Fibroblast of villous mesenchyme (primary cell): ENCODE measurements around the gene CADPS. TPM values are rescaled to one million over a fixed set of nuclear protein-coding genes. Genes with fewer than 3 reads are reported as not detected.
A peak's percentile ranks its signal among the peaks of the same experiment; 100 is the strongest.

Experiments used
- DNase-seq: peaks from one replicate; pipeline ENCODE4 v3.0.0-alpha.2; 2010; ENCODE audit warnings: low read depth
- H3K4me3 ChIP-seq: 2 replicates; pipeline ENCODE4 v1.5.1; 2011; ENCODE audit warnings: low read depth, mild to moderate bottlenecking, low read length
- CTCF ChIP-seq: IDR thresholded peaks from 2 replicates; pipeline ENCODE4 v1.5.1; 2012; ENCODE audit warnings: low read depth, mild to moderate bottlenecking, low read length; ENCODE audit not compliant: insufficient read depth
- total RNA-seq: library from RNA; depleted of rRNA; stranded (reverse); fragments of >200 nt; gene quantifications from 2 replicates; pipeline ENCODE4 v1.2.3, GENCODE V29; 2012

Gene CADPS
- total RNA-seq, result 1.6 TPM in 1 of 2 replicates, not detected in the other

- peak; percentile 3 for DNase-seq
- H3K4me3 ChIP-seq, result peak within 1 kb of the TSS; percentile 42
These were observed at the start of gene CADPS for GRCh38 chr3:62874711-62875557. TSS of gene CADPS (minus strand) at chr3:62875416. CDS start at chr3:62875029, 387 bp downstream.

GRCh38 chr3:62923066-62923465 lies 47.9 kb upstream of the CADPS start:
- no peak for TF ChIP-seq CTCF
- peak; percentile 63 for DNase-seq

More at GRCh38 chr3:62874711-62875557, at the start of gene CADPS:
- no peak for TF ChIP-seq CTCF

GRCh38 chr3:62922326-62922725 lies 47.1 kb upstream of the CADPS start:
- no peak for TF ChIP-seq CTCF
- DNase-seq, result peak; percentile 67

More at GRCh38 chr3:62923066-62923465, 47.9 kb upstream of the CADPS start:
- H3K4me3 ChIP-seq, result no peak overlapping the region

GRCh38 chr3:62920466-62920784 lies 45.2 kb upstream of the CADPS start:
- no peak for TF ChIP-seq CTCF
- H3K4me3 ChIP-seq, result no peak overlapping the region
- DNase-seq, result no peak

More at GRCh38 chr3:62922326-62922725, 47.1 kb upstream of the CADPS start:
- H3K4me3 ChIP-seq, result no peak overlapping the region

- no peak overlapping the region for H3K4me3 ChIP-seq
- TF ChIP-seq CTCF, result no peak
- no peak for DNase-seq
These were observed 44.7 kb upstream of the CADPS start for GRCh38 chr3:62919784-62920465.

- DNase-seq, result no peak
- no peak for TF ChIP-seq CTCF
These were observed 43.6 kb upstream of the CADPS start for GRCh38 chr3:62918777-62919176.

More at GRCh38 chr3:62918777-62919176, 43.6 kb upstream of the CADPS start:
- H3K4me3 ChIP-seq, result no peak overlapping the region
